PC-3 (cell line): ENCODE data around the gene PTPA. TPM values are rescaled to one million over a fixed set of nuclear protein-coding genes. Genes with fewer than 3 reads are reported as not detected.
"Not testable (repeated sequence)": the region's sequence is repeated elsewhere in the genome, so short reads cannot be mapped to it uniquely, and the experiment has no call there.

Source experiments
- ATAC-seq: fragments of 200-7000 bp; cut with Tn5 transposase; 2 replicates; pipeline ENCODE4 v1.9.1; 2020; ENCODE audit warnings: mild to moderate bottlenecking, moderate library complexity
- BruUV-seq: library from RNA; stranded (reverse); fragments of 400-500 nt; replicated peaks from 2 replicates; lab custom pipeline; 2021; lab: Mats Ljungman, UMichigan
- CTCF ChIA-PET: fragments of 300-600 bp; sonication (Branson Sonifier 250); formaldehyde crosslinking; loops from one replicate; lab custom pipeline; 2022; ENCODE audit warnings: antibody characterized with exemption; lab: Charles Lee
- POLR2A ChIA-PET: fragments of 300-600 bp; sonication (Branson Sonifier 250); formaldehyde crosslinking; loops from one replicate; lab custom pipeline; 2022; ENCODE audit warnings: antibody characterized with exemption; ENCODE audit not compliant: unreplicated experiment; lab: Charles Lee
- DNase-seq: peaks from one replicate; pipeline ENCODE4 v3.0.0-alpha.2; 2015
- H2AFZ ChIP-seq: fragments of 300-600 bp; sonication (generic); 2 replicates; pipeline ENCODE4 v1.6.0; 2016; ENCODE audit warnings: antibody characterized with exemption, low read length
- H3F3A ChIP-seq: fragments of 300-600 bp; sonication (generic); one replicate; pipeline ENCODE4 v1.6.0; 2017; ENCODE audit warnings: antibody characterized with exemption, low read length, control low read depth, mild to moderate bottlenecking; ENCODE audit not compliant: unreplicated experiment
- H3K27ac ChIP-seq: fragments of 300-600 bp; sonication (generic); 2 replicates; pipeline ENCODE4 v1.5.1; 2016; ENCODE audit warnings: mild to moderate bottlenecking, low read length
- H3K27me3 ChIP-seq: fragments of 300-600 bp; sonication (generic); 2 replicates; pipeline ENCODE4 v1.6.1; 2016; ENCODE audit warnings: low read length, mixed read lengths
- H3K36me3 ChIP-seq: fragments of 300-600 bp; sonication (generic); 2 replicates; pipeline ENCODE4 v1.6.1; 2016; ENCODE audit warnings: low read depth, mixed run types, low read length, mixed read lengths
- H3K4me1 ChIP-seq: fragments of 300-600 bp; sonication (generic); 2 replicates; pipeline ENCODE4 v1.5.1; 2016; ENCODE audit warnings: low read length; ENCODE audit not compliant: insufficient read depth
- H3K4me2 ChIP-seq: fragments of 300-600 bp; sonication (generic); 2 replicates; pipeline ENCODE4 v1.6.0; 2016; ENCODE audit warnings: low read length
- H3K4me3 ChIP-seq: fragments of 300-600 bp; sonication (generic); 2 replicates; pipeline ENCODE4 v1.5.1; 2016; ENCODE audit warnings: mild to moderate bottlenecking, low read length, mixed read lengths
- H3K79me2 ChIP-seq: fragments of 300-600 bp; sonication (generic); 2 replicates; pipeline ENCODE4 v1.6.1; 2017; ENCODE audit warnings: low read length, mixed read lengths
- H3K9ac ChIP-seq: fragments of 300-600 bp; sonication (generic); 2 replicates; pipeline ENCODE4 v1.6.0; 2016; ENCODE audit warnings: mild to moderate bottlenecking, low read length
- H3K9me2 ChIP-seq: fragments of 300-600 bp; sonication (generic); replicated peaks from 2 replicates; pipeline ENCODE4 v1.6.1; 2016; ENCODE audit warnings: mixed run types, low read length, mixed read lengths
- H3K9me3 ChIP-seq: fragments of 300-600 bp; sonication (generic); 2 replicates; pipeline ENCODE4 v1.6.1; 2016; ENCODE audit warnings: low read length, mixed read lengths
- H4K20me1 ChIP-seq: fragments of 300-600 bp; sonication (generic); 2 replicates; pipeline ENCODE4 v1.6.1; 2016; ENCODE audit warnings: low read length, mixed read lengths
- EZH2 ChIP-seq: fragments of 300-600 bp; sonication (generic); IDR thresholded peaks from one replicate; pipeline ENCODE4 v1.6.1; 2017; ENCODE audit warnings: antibody characterized with exemption, mild to moderate bottlenecking, low read length; ENCODE audit not compliant: unreplicated experiment
- EZH2phosphoT487 ChIP-seq: fragments of 300-600 bp; sonication (generic); IDR thresholded peaks from 2 replicates; pipeline ENCODE4 v1.6.1; 2018; ENCODE audit warnings: mild to moderate bottlenecking, antibody characterized with exemption, low read length, borderline replicate concordance
- intact Hi-C: fragments of 100-400 bp; cut with micrococcal nuclease; formaldehyde crosslinking; loops from 2 replicates; pipeline ENCODE4 v1.9.0; 2023
- total RNA-seq: library from RNA; depleted of rRNA; stranded (reverse); fragments of >200 nt; gene quantifications from 2 replicates; pipeline ENCODE4 v1.2.3, GENCODE V29; 2014
- TF ChIP-seq, protein P1 (sequence below): fragments of 300-600 bp; sonication (generic); conservative IDR thresholded peaks from 2 replicates; pipeline ENCODE4 v1.5.1; 2017; ENCODE audit warnings: antibody characterized with exemption, low read depth, mild to moderate bottlenecking, low read length

The PTPA gene
- total RNA-seq, 1 experiment from 2014 or later = 138 TPM

DNA sequence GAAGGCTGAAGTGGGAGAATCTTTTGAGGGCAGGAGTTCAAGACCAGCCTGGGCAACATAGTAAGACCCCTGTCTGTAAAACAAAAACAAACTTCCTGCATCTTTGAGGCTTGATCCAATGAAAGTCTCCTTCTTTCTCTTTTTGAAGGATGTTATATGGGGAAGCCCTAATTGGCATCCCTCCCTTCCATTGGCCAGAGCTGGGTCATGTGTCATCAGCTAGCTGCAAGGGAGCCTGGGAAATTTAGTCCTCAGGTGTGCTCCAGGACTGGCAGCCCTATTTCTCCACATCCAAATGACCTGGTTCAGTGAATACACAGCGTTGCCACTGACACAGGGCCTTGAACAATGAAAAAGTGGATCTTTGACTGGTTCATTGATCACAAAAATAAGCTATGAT is 75.8 kb downstream of the PTPA start:
- Histone ChIP-seq H3K9ac (no peak overlapping the region), H3K4me1 (peaks cover 6% of the 10 kb centered on the region), H3K4me2 (no peak overlapping the region), H3K36me3 (no peaks in the 10 kb centered on the region), H3F3A (no peaks in the 10 kb centered on the region), H3K9me2 (no peaks in the 10 kb centered on the region), H3K27ac (no peak overlapping the region), H3K79me2 (no peaks in the 10 kb centered on the region), H4K20me1 (no peaks in the 10 kb centered on the region), H3K4me3 (no peak overlapping the region), H2AFZ (no peak overlapping the region), H3K27me3 (no peaks in the 10 kb centered on the region), H3K9me3 (no peaks in the 10 kb centered on the region)
- CTCF ChIA-PET = no interaction called here
- BruUV-seq = no TSS peak
- intact Hi-C loops = no loop called here
- TF ChIP-seq EZH2phosphoT487 (no peak), EZH2 (no peak)
- TF ChIP-seq, protein P1, sequence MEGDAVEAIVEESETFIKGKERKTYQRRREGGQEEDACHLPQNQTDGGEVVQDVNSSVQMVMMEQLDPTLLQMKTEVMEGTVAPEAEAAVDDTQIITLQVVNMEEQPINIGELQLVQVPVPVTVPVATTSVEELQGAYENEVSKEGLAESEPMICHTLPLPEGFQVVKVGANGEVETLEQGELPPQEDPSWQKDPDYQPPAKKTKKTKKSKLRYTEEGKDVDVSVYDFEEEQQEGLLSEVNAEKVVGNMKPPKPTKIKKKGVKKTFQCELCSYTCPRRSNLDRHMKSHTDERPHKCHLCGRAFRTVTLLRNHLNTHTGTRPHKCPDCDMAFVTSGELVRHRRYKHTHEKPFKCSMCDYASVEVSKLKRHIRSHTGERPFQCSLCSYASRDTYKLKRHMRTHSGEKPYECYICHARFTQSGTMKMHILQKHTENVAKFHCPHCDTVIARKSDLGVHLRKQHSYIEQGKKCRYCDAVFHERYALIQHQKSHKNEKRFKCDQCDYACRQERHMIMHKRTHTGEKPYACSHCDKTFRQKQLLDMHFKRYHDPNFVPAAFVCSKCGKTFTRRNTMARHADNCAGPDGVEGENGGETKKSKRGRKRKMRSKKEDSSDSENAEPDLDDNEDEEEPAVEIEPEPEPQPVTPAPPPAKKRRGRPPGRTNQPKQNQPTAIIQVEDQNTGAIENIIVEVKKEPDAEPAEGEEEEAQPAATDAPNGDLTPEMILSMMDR = no peak
- ATAC-seq (no peak), DNase-seq (no peak)
- POLR2A ChIA-PET = interaction anchor here (0.6 to 0.9 kb wide), 2 partner anchors 9 to 257 kb away, joined by 5 to 6 read pairs; partner anchors contain the start of gene IER5L

DNA sequence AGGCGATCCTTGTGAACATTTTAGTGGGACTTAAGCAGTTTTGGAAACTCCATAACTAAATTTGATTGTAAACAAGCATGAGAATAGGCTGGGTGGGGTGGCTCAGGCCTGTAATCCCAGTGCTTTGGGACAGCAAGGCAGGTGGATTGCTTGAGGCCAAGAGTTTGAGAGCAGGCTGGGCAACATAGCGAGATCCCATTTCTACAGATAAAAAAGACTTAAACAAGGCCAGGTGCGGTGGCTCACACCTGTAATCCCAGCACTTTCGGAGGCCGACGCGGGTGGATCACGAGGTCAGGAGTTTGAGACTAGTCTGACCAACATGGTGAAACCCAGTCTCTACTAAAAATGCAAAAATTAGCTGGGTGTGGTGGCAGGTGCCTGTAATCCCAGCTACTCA is 78.8 kb downstream of the PTPA start:
- BruUV-seq, H2AFZ ChIP-seq, H3K27ac ChIP-seq, H3K9me2 ChIP-seq, H3K4me3 ChIP-seq, H3K4me2 ChIP-seq, DNase-seq, H3K9me3 ChIP-seq, H3K9ac ChIP-seq, intact Hi-C loops, ATAC-seq, H3K27me3 ChIP-seq, H3K79me2 ChIP-seq, H4K20me1 ChIP-seq, H3K36me3 ChIP-seq, POLR2A ChIA-PET, CTCF ChIA-PET, H3F3A ChIP-seq, H3K4me1 ChIP-seq: not testable (repeated sequence)

DNA sequence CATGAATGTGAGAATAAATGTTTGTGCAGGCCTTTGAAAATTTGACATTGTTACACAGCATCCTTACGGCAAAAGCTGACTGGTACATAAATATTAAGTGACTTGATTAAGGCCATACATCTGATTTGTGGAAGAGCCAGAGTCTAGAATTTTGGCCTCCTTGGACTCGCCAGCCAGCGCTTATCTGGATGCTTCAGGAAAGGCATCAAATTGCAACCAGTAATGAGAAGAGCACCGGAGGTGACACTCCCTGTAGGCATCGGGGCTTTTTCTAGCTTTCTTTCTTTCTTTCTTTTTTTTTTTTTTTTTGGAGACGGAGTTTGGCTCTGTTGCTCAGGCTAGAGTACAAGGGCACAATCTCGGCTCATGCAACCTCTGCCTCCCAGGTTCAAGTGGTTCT is 80.0 kb downstream of the PTPA start:
- no peaks in the 10 kb centered on the region for H3K9me3 ChIP-seq
- no peaks in the 10 kb centered on the region for H3K79me2 ChIP-seq
- DNase-seq (no peak), ATAC-seq (no peak)
- H3K4me3 ChIP-seq = no peak overlapping the region
- H3K9me2 ChIP-seq = no peaks in the 10 kb centered on the region
- H3K27me3 ChIP-seq = no peaks in the 10 kb centered on the region
- CTCF ChIA-PET = no interaction called here
- no TSS peak for BruUV-seq
- TF ChIP-seq, protein P1 = no peak
- TF ChIP-seq EZH2phosphoT487 (no peak), EZH2 (no peak)
- H3K36me3 ChIP-seq = no peaks in the 10 kb centered on the region
- no peaks in the 10 kb centered on the region for H3F3A ChIP-seq
- H3K27ac ChIP-seq = no peak overlapping the region
- intact Hi-C loops = no loop called here
- no peaks in the 10 kb centered on the region for H3K4me1 ChIP-seq
- H3K9ac ChIP-seq = no peak overlapping the region
- POLR2A ChIA-PET = no interaction called here
- no peak overlapping the region for H2AFZ ChIP-seq
- H4K20me1 ChIP-seq = no peaks in the 10 kb centered on the region
- no peak overlapping the region for H3K4me2 ChIP-seq
